PC-9 (cell line): ENCODE results near the gene OSMR.

Source experiments
- EZH2 ChIP-seq: fragments of 200-600 bp; sonication (generic); IDR thresholded peaks from 2 replicates; pipeline ENCODE4 v1.8.0; 2017; ENCODE audit warnings: antibody characterized with exemption, low read depth
- TF ChIP-seq, protein P1 (sequence below): fragments of 200-600 bp; sonication (generic); conservative IDR thresholded peaks from 2 replicates; pipeline ENCODE4 v1.6.1; 2017; ENCODE audit warnings: mixed run types, antibody characterized with exemption, mild to moderate bottlenecking, moderate library complexity

DNA sequence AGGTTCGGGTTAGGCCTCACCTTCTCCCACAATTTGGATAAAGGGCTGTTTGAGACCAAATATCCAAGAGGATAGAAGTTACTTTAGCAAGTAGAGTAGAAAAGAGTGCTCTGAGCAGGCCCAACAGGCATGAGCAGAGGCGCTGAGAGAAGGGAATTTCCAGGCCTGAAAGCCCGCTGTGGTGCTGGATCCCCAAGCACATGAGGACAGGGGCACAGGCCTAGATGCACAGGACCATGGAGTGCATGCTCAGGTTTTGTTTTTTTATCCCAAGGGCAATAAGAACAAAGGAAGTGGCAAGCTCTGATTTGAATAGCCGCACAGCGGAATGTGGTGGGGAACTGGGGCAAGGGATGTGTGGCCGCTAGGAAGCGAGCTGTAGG, 33.3 kb downstream of the OSMR start:
- TF ChIP-seq, protein P1, sequence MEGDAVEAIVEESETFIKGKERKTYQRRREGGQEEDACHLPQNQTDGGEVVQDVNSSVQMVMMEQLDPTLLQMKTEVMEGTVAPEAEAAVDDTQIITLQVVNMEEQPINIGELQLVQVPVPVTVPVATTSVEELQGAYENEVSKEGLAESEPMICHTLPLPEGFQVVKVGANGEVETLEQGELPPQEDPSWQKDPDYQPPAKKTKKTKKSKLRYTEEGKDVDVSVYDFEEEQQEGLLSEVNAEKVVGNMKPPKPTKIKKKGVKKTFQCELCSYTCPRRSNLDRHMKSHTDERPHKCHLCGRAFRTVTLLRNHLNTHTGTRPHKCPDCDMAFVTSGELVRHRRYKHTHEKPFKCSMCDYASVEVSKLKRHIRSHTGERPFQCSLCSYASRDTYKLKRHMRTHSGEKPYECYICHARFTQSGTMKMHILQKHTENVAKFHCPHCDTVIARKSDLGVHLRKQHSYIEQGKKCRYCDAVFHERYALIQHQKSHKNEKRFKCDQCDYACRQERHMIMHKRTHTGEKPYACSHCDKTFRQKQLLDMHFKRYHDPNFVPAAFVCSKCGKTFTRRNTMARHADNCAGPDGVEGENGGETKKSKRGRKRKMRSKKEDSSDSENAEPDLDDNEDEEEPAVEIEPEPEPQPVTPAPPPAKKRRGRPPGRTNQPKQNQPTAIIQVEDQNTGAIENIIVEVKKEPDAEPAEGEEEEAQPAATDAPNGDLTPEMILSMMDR: no peak
- no peak for TF ChIP-seq EZH2
